Measurements from ENCODE around the gene DYTN.

- TF ChIP-seq CTCF (IDR thresholded peaks at IDR 0.05) (no peak), ZFX (IDR thresholded peaks at IDR 0.05; ENCODE audit: borderline replicate concordance) (no peak)
Measured at GRCh38 chr2:206736935-206737334, 18.7 kb upstream of the DYTN start.
